SK-N-SH treated with all-trans-retinoic acid at 6 μM for 48 hours (cell line): Measurements from ENCODE around the gene AUNIP.

ENCODE experiments used
- ARNTL ChIP-seq: fragments of 450-650 bp; formaldehyde crosslinking; IDR thresholded peaks from 2 replicates; pipeline ENCODE4 v1.5.0; 2020; ENCODE audit warnings: low read depth, mild to moderate bottlenecking, moderate library complexity, borderline replicate concordance
- GLIS3 ChIP-seq: fragments of 250-450 bp; sonication (Bioruptor Pico); IDR thresholded peaks from 2 replicates; pipeline ENCODE4 v1.5.0; 2020; ENCODE audit warnings: mild to moderate bottlenecking, moderate library complexity
- ISL1 ChIP-seq: fragments of 250-450 bp; sonication (Bioruptor Pico); IDR thresholded peaks from 2 replicates; pipeline ENCODE4 v2.1.2; 2022; ENCODE audit warnings: mild to moderate bottlenecking, moderate library complexity
- OSR1 ChIP-seq: fragments of 250-450 bp; sonication (Bioruptor Pico); IDR thresholded peaks from 2 replicates; pipeline ENCODE4 v1.8.0; 2022; ENCODE audit warnings: moderate library complexity, mild to moderate bottlenecking, inconsistent platforms
- TCF4 ChIP-seq: fragments of 250-450 bp; sonication (Bioruptor Pico); IDR thresholded peaks from 2 replicates; pipeline ENCODE4 v1.8.0; 2021; ENCODE audit warnings: mild to moderate bottlenecking, moderate library complexity, borderline replicate concordance
- TOX ChIP-seq: fragments of 250-450 bp; sonication (Bioruptor Pico); IDR thresholded peaks from 2 replicates; pipeline ENCODE4 v1.8.0; 2021; ENCODE audit warnings: mild to moderate bottlenecking, moderate library complexity, borderline replicate concordance
- ZNF565 ChIP-seq: fragments of 450-650 bp; formaldehyde crosslinking; conservative IDR thresholded peaks from 2 replicates; pipeline ENCODE4 v1.5.0; 2020; ENCODE audit warnings: low read depth, mild to moderate bottlenecking, moderate library complexity
- ZNF8 ChIP-seq: fragments of 450-650 bp; formaldehyde crosslinking; IDR thresholded peaks from 2 replicates; pipeline ENCODE4 v1.5.0; 2020; ENCODE audit warnings: mild to moderate bottlenecking, moderate library complexity

GRCh38 chr1:25905680-25906643 lies 46.7 kb upstream of the AUNIP start, which contains the start of gene STMN1:
- TF ChIP-seq ISL1 (CRISPR knock-in tag) (no peak), ZNF565 (CRISPR knock-in tag) (no peak), TOX (CRISPR knock-in tag) (no peak), TCF4 (CRISPR knock-in tag) (no peak), ZNF8 (CRISPR knock-in tag) (no peak), GLIS3 (CRISPR knock-in tag) (no peak), OSR1 (CRISPR knock-in tag) (no peak), ARNTL (CRISPR knock-in tag) (peak; percentile 73; the same call in 1 of the 2 replicates)
